Neuronal stem cell (in vitro differentiated cells): ENCODE results near the gene TCF19.

Experiments
- DNase-seq: peaks from one replicate; pipeline ENCODE4 v3.0.0-alpha.2; 2013; ENCODE audit warnings: low spot score
- H2AFZ ChIP-seq: one replicate; pipeline ENCODE4 v1.6.1; 2013; ENCODE audit warnings: mild to moderate bottlenecking, low read length, inconsistent platforms
- H2AK5ac ChIP-seq: 2 replicates; pipeline ENCODE4 v1.6.1; 2013; ENCODE audit warnings: low read depth, mild to moderate bottlenecking, inconsistent platforms, low read length, moderate library complexity, mixed read lengths
- H2BK120ac ChIP-seq: 2 replicates; pipeline ENCODE4 v1.6.1; 2013; ENCODE audit warnings: low read depth, mild to moderate bottlenecking, inconsistent platforms, low read length, moderate library complexity, mixed read lengths
- H2BK12ac ChIP-seq: one replicate; pipeline ENCODE4 v1.6.1; 2013; ENCODE audit warnings: low read length, inconsistent platforms
- H2BK15ac ChIP-seq: 2 replicates; pipeline ENCODE4 v1.6.1; 2013; ENCODE audit warnings: mild to moderate bottlenecking, low read length, inconsistent platforms, mixed read lengths
- H2BK5ac ChIP-seq: one replicate; pipeline ENCODE4 v1.6.1; 2013; ENCODE audit warnings: inconsistent platforms, mild to moderate bottlenecking, low read length, moderate library complexity
- H3K14ac ChIP-seq: one replicate; pipeline ENCODE4 v1.6.1; 2013; ENCODE audit warnings: low read length, inconsistent platforms
- H3K18ac ChIP-seq: 2 replicates; pipeline ENCODE4 v1.6.1; 2013; ENCODE audit warnings: low read length, inconsistent platforms
- H3K23ac ChIP-seq: 2 replicates; pipeline ENCODE4 v1.6.1; 2013; ENCODE audit warnings: low read depth, mild to moderate bottlenecking, mixed read lengths, low read length, inconsistent platforms; ENCODE audit not compliant: poor library complexity
- H3K27ac ChIP-seq: replicated peaks from 3 replicates; pipeline ENCODE4 v1.5.1; 2013; ENCODE audit warnings: low read length, inconsistent platforms
- H3K27me3 ChIP-seq, 3 experiments: 2 replicates each; pipeline ENCODE4 v1.6.1; 2013; ENCODE audit warnings: low read length in 3 of 3, mild to moderate bottlenecking in 2 of 3, inconsistent platforms in 1 of 3, low read depth in 1 of 3, mixed read lengths in 1 of 3, moderate library complexity in 1 of 3; ENCODE audit not compliant: control insufficient read depth in 3 of 3, insufficient read depth in 3 of 3
- H3K36me3 ChIP-seq, 2 donors: replicated peaks in 1 of 2; 2 replicates each; pipeline ENCODE4 v1.6.1; 2013; ENCODE audit warnings: low read length in 2 of 2; ENCODE audit not compliant: control insufficient read depth in 2 of 2, insufficient read depth in 2 of 2
- H3K4ac ChIP-seq: 2 replicates; pipeline ENCODE4 v1.6.1; 2013; ENCODE audit warnings: inconsistent platforms, mild to moderate bottlenecking, low read length, moderate library complexity
- H3K4me1 ChIP-seq, 2 donors: 1 replicate in 1 of 2; 2 replicates in 1 of 2; pipeline ENCODE4 v1.6.1; 2013; ENCODE audit warnings: low read length in 2 of 2, low read depth in 1 of 2; ENCODE audit not compliant: control insufficient read depth in 2 of 2, insufficient read depth in 1 of 2
- H3K4me2 ChIP-seq: one replicate; pipeline ENCODE4 v1.6.1; 2013; ENCODE audit warnings: mild to moderate bottlenecking, low read length, inconsistent platforms; ENCODE audit not compliant: insufficient read depth, poor library complexity, severe bottlenecking
- H3K4me3 ChIP-seq, 2 donors: 2 replicates each; pipeline ENCODE4 v1.5.1; 2013; ENCODE audit warnings: low read length in 2 of 2, mild to moderate bottlenecking in 2 of 2, inconsistent platforms in 1 of 2, moderate library complexity in 1 of 2
- H3K79me1 ChIP-seq: one replicate; pipeline ENCODE4 v1.6.1; 2013; ENCODE audit warnings: low read depth, mild to moderate bottlenecking, inconsistent platforms, low read length, moderate library complexity
- H3K9ac ChIP-seq: one replicate; pipeline ENCODE4 v1.6.1; 2013; ENCODE audit warnings: mild to moderate bottlenecking, low read depth, low read length, inconsistent platforms; ENCODE audit not compliant: poor library complexity
- H3K9me3 ChIP-seq, 2 donors: replicated peaks in 1 of 2; 2 replicates each; pipeline versions ENCODE3 to v1.6.1; 2013; ENCODE audit warnings: low read length in 2 of 2, mild to moderate bottlenecking in 2 of 2, inconsistent platforms in 1 of 2, low read depth in 1 of 2, mixed read lengths in 1 of 2, moderate library complexity in 1 of 2; ENCODE audit not compliant: control insufficient read depth in 2 of 2, insufficient read depth in 1 of 2
- H4K8ac ChIP-seq: one replicate; pipeline ENCODE4 v1.6.1; 2013; ENCODE audit warnings: low read depth, mild to moderate bottlenecking, inconsistent platforms, low read length, moderate library complexity
- H4K91ac ChIP-seq: one replicate; pipeline ENCODE4 v1.6.1; 2013; ENCODE audit warnings: low read length, low read depth, mild to moderate bottlenecking, inconsistent platforms; ENCODE audit not compliant: poor library complexity
- WGBS, 2 donors: extraction: QIAGEN DNeasy Blood & Tissue Kit; methylation state at CpG; one replicate each; pipeline ENCODE4 v1.1.7; 2013; ENCODE audit warnings: missing lambda C conversion rate in 2 of 2, mixed read lengths in 1 of 2; ENCODE audit not compliant: insufficient read length in 2 of 2, insufficient replicate concordance in 1 of 2; ENCODE audit errors: extremely low coverage in 2 of 2; 5-methylcytosine and 5-hydroxymethylcytosine counted together

The TCF19 gene

GRCh38 chr6:31138982-31139381 is 19.4 kb upstream of the TCF19 start, which contains the start of gene PSORS1C2:
TSS of gene PSORS1C2 (minus strand) at chr6:31139066. CDS start at chr6:31139026, 40 bp downstream.
- Histone ChIP-seq H2BK12ac (peak within 1 kb of the TSS; percentile 16), H3K4me1 (peaks cover 2 to 13% of the 10 kb centered on the region in 2 donors), H2BK15ac (no peak within 1 kb of the TSS), H3K4me3 (no peak within 1 kb of the TSS), H3K27ac (no peak within 1 kb of the TSS), H3K23ac (no peak within 1 kb of the TSS), H3K4ac (no peak within 1 kb of the TSS), H3K27me3 (no peaks in the 10 kb centered on the region), H4K8ac (no peak within 1 kb of the TSS), H3K36me3 (peaks cover 4 to 18% of the 10 kb centered on the region in 2 donors), H2AK5ac (peak within 1 kb of the TSS; percentile 72), H3K18ac (peak within 1 kb of the TSS; percentile 62), H3K9ac (no peak within 1 kb of the TSS), H3K14ac (no peak within 1 kb of the TSS), H3K79me1 (no peaks in the 10 kb centered on the region), H2AFZ (peak within 1 kb of the TSS; percentile 72), H3K9me3 (peaks cover 0 to 3% of the 10 kb centered on the region in 2 donors), H2BK120ac (peak within 1 kb of the TSS; percentile 84), H4K91ac (peak within 1 kb of the TSS; percentile 62), H2BK5ac (peak within 1 kb of the TSS; percentile 20), H3K4me2 (no peak within 1 kb of the TSS)
- no CpG with 5 or more reads among the region's 4 CpGs for WGBS, 2 donors
- no peak for DNase-seq

- H2BK15ac ChIP-seq, result no peak overlapping the region
- H2BK5ac ChIP-seq, result no peak overlapping the region
- H3K27me3 ChIP-seq, result no peaks in the 10 kb centered on the region
- no peak overlapping the region for H2AK5ac ChIP-seq
- H3K4ac ChIP-seq, result no peak overlapping the region
- H4K8ac ChIP-seq, result no peak overlapping the region
- H4K91ac ChIP-seq, result peak overlapping the region; percentile 62
- WGBS, 2 donors, result no CpG with 5 or more reads among the region's 4 CpGs
- no peak overlapping the region for H3K4me2 ChIP-seq
- no peak for DNase-seq
- no peak overlapping the region for H3K14ac ChIP-seq
- peaks cover 2 to 13% of the 10 kb centered on the region in 2 donors for H3K4me1 ChIP-seq
- H3K9me3 ChIP-seq, result peaks cover 0 to 3% of the 10 kb centered on the region in 2 donors
- peak overlapping the region; percentile 72 for H2AFZ ChIP-seq
- H3K9ac ChIP-seq, result no peak overlapping the region
- H3K4me3 ChIP-seq, result no peak overlapping the region
- H3K23ac ChIP-seq, result no peak overlapping the region
- H3K36me3 ChIP-seq, result peaks cover 9 to 25% of the 10 kb centered on the region in 2 donors
- no peak overlapping the region for H2BK120ac ChIP-seq
- H3K27ac ChIP-seq, result no peak overlapping the region
- H3K18ac ChIP-seq, result peak overlapping the region; percentile 52
- no peaks in the 10 kb centered on the region for H3K79me1 ChIP-seq
- no peak overlapping the region for H2BK12ac ChIP-seq
Measured at GRCh38 chr6:31139599-31139998, 18.8 kb upstream of the TCF19 start.

GRCh38 chr6:31140643-31141042 is 17.7 kb upstream of the TCF19 start:
- Histone ChIP-seq H2BK120ac (no peak overlapping the region), H3K4me2 (no peak overlapping the region), H3K27ac (no peak overlapping the region), H3K9ac (no peak overlapping the region), H3K27me3 (no peaks in the 10 kb centered on the region), H2BK12ac (no peak overlapping the region), H3K4ac (no peak overlapping the region), H3K36me3 (peaks cover 15 to 35% of the 10 kb centered on the region in 2 donors), H2BK5ac (no peak overlapping the region), H3K23ac (peak overlapping the region; percentile 10), H3K4me3 (no peak overlapping the region), H3K4me1 (peaks cover 2 to 13% of the 10 kb centered on the region in 2 donors), H3K79me1 (no peaks in the 10 kb centered on the region), H4K8ac (no peak overlapping the region), H3K18ac (no peak overlapping the region), H2BK15ac (no peak overlapping the region), H3K14ac (no peak overlapping the region), H3K9me3 (peaks cover 0 to 3% of the 10 kb centered on the region in 2 donors), H2AK5ac (no peak overlapping the region), H2AFZ (no peak overlapping the region), H4K91ac (no peak overlapping the region)
- no peak for DNase-seq
- WGBS, 2 donors, result no CpG with 5 or more reads among the region's 15 CpGs

GRCh38 chr6:31142361-31142761 is 16.0 kb upstream of the TCF19 start:
- H3K9ac ChIP-seq, result no peak overlapping the region
- peaks cover 2 to 13% of the 10 kb centered on the region in 2 donors for H3K4me1 ChIP-seq
- no peak overlapping the region for H4K91ac ChIP-seq
- H4K8ac ChIP-seq, result no peak overlapping the region
- H3K27ac ChIP-seq, result no peak overlapping the region
- H3K4me2 ChIP-seq, result no peak overlapping the region
- no peak overlapping the region for H3K4me3 ChIP-seq
- no peak overlapping the region for H2BK15ac ChIP-seq
- H2AFZ ChIP-seq, result no peak overlapping the region
- no peak overlapping the region for H3K4ac ChIP-seq
- WGBS, 2 donors, result no CpG with 5 or more reads among the region's 2 CpGs
- no peaks in the 10 kb centered on the region for H3K27me3 ChIP-seq
- peaks cover 0 to 3% of the 10 kb centered on the region in 2 donors for H3K9me3 ChIP-seq
- H3K14ac ChIP-seq, result no peak overlapping the region
- no peak for DNase-seq
- H3K23ac ChIP-seq, result no peak overlapping the region
- H3K36me3 ChIP-seq, result peaks cover 15 to 45% of the 10 kb centered on the region in 2 donors
- H2BK5ac ChIP-seq, result no peak overlapping the region
- H3K18ac ChIP-seq, result no peak overlapping the region
- H3K79me1 ChIP-seq, result no peaks in the 10 kb centered on the region
- H2BK120ac ChIP-seq, result no peak overlapping the region
- no peak overlapping the region for H2AK5ac ChIP-seq
- H2BK12ac ChIP-seq, result no peak overlapping the region
